ENCODE data around the gene ZFP1. TPM values are rescaled to one million over a fixed set of nuclear protein-coding genes. Genes with fewer than 3 reads are reported as not detected.
A peak's percentile ranks its signal among the peaks of the same experiment; 100 is the strongest.

ZFP1 gene
- total and polyA plus RNA-seq, 9 of the 15 experiments (the other 6 are each of a cell fraction or from before 2014, with no cell fraction given): 2.6 to 14.7 (median 11.6) TPM

- TF ChIP-seq, protein P1, sequence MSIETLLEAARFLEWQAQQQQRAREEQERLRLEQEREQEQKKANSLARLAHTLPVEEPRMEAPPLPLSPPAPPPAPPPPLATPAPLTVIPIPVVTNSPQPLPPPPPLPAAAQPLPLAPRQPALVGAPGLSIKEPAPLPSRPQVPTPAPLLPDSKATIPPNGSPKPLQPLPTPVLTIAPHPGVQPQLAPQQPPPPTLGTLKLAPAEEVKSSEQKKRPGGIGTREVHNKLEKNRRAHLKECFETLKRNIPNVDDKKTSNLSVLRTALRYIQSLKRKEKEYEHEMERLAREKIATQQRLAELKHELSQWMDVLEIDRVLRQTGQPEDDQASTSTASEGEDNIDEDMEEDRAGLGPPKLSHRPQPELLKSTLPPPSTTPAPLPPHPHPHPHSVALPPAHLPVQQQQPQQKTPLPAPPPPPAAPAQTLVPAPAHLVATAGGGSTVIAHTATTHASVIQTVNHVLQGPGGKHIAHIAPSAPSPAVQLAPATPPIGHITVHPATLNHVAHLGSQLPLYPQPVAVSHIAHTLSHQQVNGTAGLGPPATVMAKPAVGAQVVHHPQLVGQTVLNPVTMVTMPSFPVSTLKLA (conservative IDR thresholded peaks at IDR 0.05): no peak
- TF ChIP-seq ZZZ3 (IDR thresholded peaks at IDR 0.05) (no peak), CXXC5 (CRISPR knock-in tag; IDR thresholded peaks at IDR 0.05) (0 out of 2 replicates have a peak, but pooled peaks have one; percentile 23), PHF8 (IDR thresholded peaks at IDR 0.05; ENCODE audit: borderline replicate concordance, low read length) (no peak), BHLHE40 (IDR thresholded peaks at IDR 0.05; ENCODE audit: low read length) (no peak), USF1 (CRISPR knock-in tag; IDR thresholded peaks at IDR 0.05) (no peak), ZNF165 (CRISPR knock-in tag; IDR thresholded peaks at IDR 0.05; ENCODE audit: borderline replicate concordance) (no peak), EZH2 (IDR thresholded peaks at IDR 0.05; ENCODE audit: borderline replicate concordance, low read depth, low read length) (no peak), ETV6 (IDR thresholded peaks at IDR 0.05; ENCODE audit: borderline replicate concordance in 1 of 2, low read depth in 2 of 2, low read length in 1 of 2) (no peak), ETV6 (CRISPR knock-in tag; IDR thresholded peaks at IDR 0.05; ENCODE audit: borderline replicate concordance) (no peak), NFE2L1 (tag; IDR thresholded peaks at IDR 0.05; ENCODE audit: borderline replicate concordance, low read depth) (peak; percentile 13; the same call in 1 of the 2 replicates), CHD4 (IDR thresholded peaks at IDR 0.05; ENCODE audit: insufficient read depth, insufficient replicate concordance, low read depth, low read length, poor library complexity, severe bottlenecking) (no peak)
- TF ChIP-seq, protein P2, sequence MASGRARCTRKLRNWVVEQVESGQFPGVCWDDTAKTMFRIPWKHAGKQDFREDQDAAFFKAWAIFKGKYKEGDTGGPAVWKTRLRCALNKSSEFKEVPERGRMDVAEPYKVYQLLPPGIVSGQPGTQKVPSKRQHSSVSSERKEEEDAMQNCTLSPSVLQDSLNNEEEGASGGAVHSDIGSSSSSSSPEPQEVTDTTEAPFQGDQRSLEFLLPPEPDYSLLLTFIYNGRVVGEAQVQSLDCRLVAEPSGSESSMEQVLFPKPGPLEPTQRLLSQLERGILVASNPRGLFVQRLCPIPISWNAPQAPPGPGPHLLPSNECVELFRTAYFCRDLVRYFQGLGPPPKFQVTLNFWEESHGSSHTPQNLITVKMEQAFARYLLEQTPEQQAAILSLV (tag; IDR thresholded peaks at IDR 0.05): peak; percentile 73
- TF ChIP-seq, protein P3, sequence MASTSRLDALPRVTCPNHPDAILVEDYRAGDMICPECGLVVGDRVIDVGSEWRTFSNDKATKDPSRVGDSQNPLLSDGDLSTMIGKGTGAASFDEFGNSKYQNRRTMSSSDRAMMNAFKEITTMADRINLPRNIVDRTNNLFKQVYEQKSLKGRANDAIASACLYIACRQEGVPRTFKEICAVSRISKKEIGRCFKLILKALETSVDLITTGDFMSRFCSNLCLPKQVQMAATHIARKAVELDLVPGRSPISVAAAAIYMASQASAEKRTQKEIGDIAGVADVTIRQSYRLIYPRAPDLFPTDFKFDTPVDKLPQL (IDR thresholded peaks at IDR 0.05; ENCODE audit: extremely low read depth, insufficient read length): no peak
- TF ChIP-seq, protein P4, sequence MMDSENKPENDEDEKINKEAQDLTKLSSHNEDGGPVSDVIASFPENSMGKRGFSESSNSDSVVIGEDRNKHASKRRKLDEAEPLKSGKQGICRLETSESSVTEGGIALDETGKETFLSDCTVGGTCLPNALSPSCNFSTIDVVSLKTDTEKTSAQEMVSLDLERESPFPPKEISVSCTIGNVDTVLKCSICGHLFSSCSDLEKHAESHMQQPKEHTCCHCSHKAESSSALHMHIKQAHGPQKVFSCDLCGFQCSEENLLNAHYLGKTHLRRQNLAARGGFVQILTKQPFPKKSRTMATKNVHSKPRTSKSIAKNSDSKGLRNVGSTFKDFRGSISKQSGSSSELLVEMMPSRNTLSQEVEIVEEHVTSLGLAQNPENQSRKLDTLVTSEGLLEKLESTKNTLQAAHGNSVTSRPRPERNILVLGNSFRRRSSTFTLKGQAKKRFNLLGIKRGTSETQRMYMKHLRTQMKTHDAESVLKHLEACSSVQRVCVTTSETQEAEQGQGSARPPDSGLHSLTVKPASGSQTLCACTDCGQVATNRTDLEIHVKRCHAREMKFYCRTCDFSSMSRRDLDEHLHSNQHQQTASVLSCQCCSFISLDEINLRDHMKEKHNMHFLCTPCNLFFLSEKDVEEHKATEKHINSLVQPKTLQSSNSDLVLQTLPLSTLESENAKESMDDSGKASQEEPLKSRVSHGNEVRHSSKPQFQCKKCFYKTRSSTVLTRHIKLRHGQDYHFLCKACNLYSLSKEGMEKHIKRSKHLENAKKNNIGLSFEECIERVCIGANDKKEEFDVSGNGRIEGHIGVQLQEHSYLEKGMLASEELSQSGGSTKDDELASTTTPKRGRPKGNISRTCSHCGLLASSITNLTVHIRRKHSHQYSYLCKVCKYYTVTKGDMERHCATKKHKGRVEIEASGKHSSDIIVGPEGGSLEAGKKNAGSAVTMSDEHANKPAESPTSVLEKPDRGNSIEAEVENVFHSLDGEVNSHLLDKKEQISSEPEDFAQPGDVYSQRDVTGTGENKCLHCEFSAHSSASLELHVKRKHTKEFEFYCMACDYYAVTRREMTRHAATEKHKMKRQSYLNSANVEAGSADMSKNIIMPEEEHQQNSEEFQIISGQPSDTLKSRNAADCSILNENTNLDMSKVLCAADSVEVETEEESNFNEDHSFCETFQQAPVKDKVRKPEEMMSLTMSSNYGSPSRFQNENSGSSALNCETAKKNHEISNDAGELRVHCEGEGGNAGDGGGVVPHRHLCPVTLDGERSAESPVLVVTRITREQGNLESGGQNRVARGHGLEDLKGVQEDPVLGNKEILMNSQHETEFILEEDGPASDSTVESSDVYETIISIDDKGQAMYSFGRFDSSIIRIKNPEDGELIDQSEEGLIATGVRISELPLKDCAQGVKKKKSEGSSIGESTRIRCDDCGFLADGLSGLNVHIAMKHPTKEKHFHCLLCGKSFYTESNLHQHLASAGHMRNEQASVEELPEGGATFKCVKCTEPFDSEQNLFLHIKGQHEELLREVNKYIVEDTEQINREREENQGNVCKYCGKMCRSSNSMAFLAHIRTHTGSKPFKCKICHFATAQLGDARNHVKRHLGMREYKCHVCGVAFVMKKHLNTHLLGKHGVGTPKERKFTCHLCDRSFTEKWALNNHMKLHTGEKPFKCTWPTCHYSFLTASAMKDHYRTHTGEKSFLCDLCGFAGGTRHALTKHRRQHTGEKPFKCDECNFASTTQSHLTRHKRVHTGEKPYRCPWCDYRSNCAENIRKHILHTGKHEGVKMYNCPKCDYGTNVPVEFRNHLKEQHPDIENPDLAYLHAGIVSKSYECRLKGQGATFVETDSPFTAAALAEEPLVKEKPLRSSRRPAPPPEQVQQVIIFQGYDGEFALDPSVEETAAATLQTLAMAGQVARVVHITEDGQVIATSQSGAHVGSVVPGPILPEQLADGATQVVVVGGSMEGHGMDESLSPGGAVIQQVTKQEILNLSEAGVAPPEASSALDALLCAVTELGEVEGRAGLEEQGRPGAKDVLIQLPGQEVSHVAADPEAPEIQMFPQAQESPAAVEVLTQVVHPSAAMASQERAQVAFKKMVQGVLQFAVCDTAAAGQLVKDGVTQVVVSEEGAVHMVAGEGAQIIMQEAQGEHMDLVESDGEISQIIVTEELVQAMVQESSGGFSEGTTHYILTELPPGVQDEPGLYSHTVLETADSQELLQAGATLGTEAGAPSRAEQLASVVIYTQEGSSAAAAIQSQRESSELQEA (IDR thresholded peaks at IDR 0.05; ENCODE audit: low read depth): no peak
Measured at GRCh38 chr16:75122609-75123008, 25.7 kb upstream of the ZFP1 start (continued).

All from K562 (cell line).